OCI-LY3 (cell line): ENCODE data around the gene NCL.

Experiments
- CTCF ChIP-seq: fragments of 200-600, 300-600 bp; sonication (generic); IDR thresholded peaks from 2 replicates; pipeline ENCODE4 v1.5.1; 2014; ENCODE audit warnings: antibody characterized with exemption, low read length, low read depth
- EZH2phosphoT487 ChIP-seq: fragments of 200-600 bp; shearing (Covaris generic); IDR thresholded peaks from 2 replicates; pipeline ENCODE4 v1.6.1; 2018; ENCODE audit warnings: antibody characterized with exemption, mixed run types, low read depth

- no peak for TF ChIP-seq CTCF
- no peak for TF ChIP-seq EZH2phosphoT487
These were observed 45.3 kb downstream of the NCL start for GRCh38 chr2:231418820-231419640.
